ENCODE measurements around the gene SLC17A3. TPM values are rescaled to one million over a fixed set of nuclear protein-coding genes. Genes with fewer than 3 reads are reported as not detected.

Gene SLC17A3
- total RNA-seq, 2 experiments from 2014 or later, result 0.06 TPM; not detected in 1

- Histone ChIP-seq H3K4me3 (ENCODE audit: low read depth, low read length, poor library complexity, severe bottlenecking) (no peak overlapping the region), H3K79me2 (ENCODE audit: insufficient read depth, low read depth, low read length) (no peaks in the 10 kb centered on the region), H3K9me2 (ENCODE audit: insufficient read depth, low read length) (no peaks in the 10 kb centered on the region), H3K27ac (ENCODE audit: low read depth, low read length, poor library complexity, severe bottlenecking) (no peak overlapping the region), H3K4me1 (ENCODE audit: insufficient read depth, low read length, poor library complexity, severe bottlenecking) (no peaks in the 10 kb centered on the region), H3K9me3 (ENCODE audit: low read length) (no peaks in the 10 kb centered on the region), H3K36me3 (ENCODE audit: insufficient read depth, low read length) (no peaks in the 10 kb centered on the region), H3K4me2 (ENCODE audit: low read length) (no peak overlapping the region), H4K20me1 (ENCODE audit: insufficient read depth, low read length) (no peaks in the 10 kb centered on the region), H2AFZ (ENCODE audit: low read length) (no peak overlapping the region)
- ChIA-PET CTCF (ENCODE audit: unreplicated experiment) (no interaction called here), POLR2A (no interaction called here)
- DNase-seq (ENCODE audit: low spot score), result no peak
- no TSS peak for BruUV-seq (replicated peaks)
- TF ChIP-seq CTCF (conservative IDR thresholded peaks at IDR 0.05; ENCODE audit: low read length) (no peak), EZH2phosphoT487 (IDR thresholded peaks at IDR 0.05; ENCODE audit: borderline replicate concordance, low read depth, low read length) (no peak)
- intact Hi-C loops (cut with micrococcal nuclease; ENCODE audit: unreplicated experiment), result no loop called here
Measured at GRCh38 chr6:25874822-25875562, 949 bp upstream of the SLC17A3 start.

DNA sequence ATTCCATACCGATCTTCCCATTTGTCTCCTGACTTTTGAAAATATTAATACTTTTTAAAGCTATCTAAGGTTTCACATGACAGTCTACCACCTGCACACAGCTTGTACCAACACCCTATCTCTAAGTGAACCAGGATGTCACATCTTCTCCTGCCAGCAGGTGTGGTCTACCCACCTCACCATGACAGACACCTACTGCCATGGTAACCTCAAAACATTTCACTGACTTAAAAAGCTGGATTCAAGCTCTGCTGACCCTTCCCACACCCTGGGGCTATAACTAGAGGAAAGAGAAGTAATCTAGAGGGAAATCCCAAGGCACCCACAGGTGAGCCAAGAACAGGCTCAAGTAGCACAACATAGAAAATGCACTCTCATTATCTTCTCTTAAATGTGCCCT lies 1.2 kb downstream of the SLC17A3 start:
- Histone ChIP-seq H3K9me3 (ENCODE audit: low read length) (no peaks in the 10 kb centered on the region), H3K79me2 (ENCODE audit: insufficient read depth, low read depth, low read length) (no peaks in the 10 kb centered on the region), H3K4me1 (ENCODE audit: insufficient read depth, low read length, poor library complexity, severe bottlenecking) (no peaks in the 10 kb centered on the region), H3K4me3 (ENCODE audit: low read depth, low read length, poor library complexity, severe bottlenecking) (no peak overlapping the region), H3K27ac (ENCODE audit: low read depth, low read length, poor library complexity, severe bottlenecking) (no peak overlapping the region), H4K20me1 (ENCODE audit: insufficient read depth, low read length) (no peaks in the 10 kb centered on the region), H3K9me2 (ENCODE audit: insufficient read depth, low read length) (no peaks in the 10 kb centered on the region), H3K4me2 (ENCODE audit: low read length) (no peak overlapping the region), H2AFZ (ENCODE audit: low read length) (no peak overlapping the region), H3K36me3 (ENCODE audit: insufficient read depth, low read length) (no peaks in the 10 kb centered on the region)
- intact Hi-C loops (cut with micrococcal nuclease; ENCODE audit: unreplicated experiment), result no loop called here
- BruUV-seq (replicated peaks), result no TSS peak
- POLR2A ChIA-PET, result interaction anchor here (1.0 kb wide), 1 partner anchor 177 kb away, joined by 3 read pairs; no protein-coding TSS in a partner anchor
- CTCF ChIA-PET (ENCODE audit: unreplicated experiment), result no interaction called here
- no peak for DNase-seq (ENCODE audit: low spot score)
- TF ChIP-seq EZH2phosphoT487 (IDR thresholded peaks at IDR 0.05; ENCODE audit: borderline replicate concordance, low read depth, low read length), result no peak
- no peak for TF ChIP-seq CTCF (conservative IDR thresholded peaks at IDR 0.05; ENCODE audit: low read length)

DNA sequence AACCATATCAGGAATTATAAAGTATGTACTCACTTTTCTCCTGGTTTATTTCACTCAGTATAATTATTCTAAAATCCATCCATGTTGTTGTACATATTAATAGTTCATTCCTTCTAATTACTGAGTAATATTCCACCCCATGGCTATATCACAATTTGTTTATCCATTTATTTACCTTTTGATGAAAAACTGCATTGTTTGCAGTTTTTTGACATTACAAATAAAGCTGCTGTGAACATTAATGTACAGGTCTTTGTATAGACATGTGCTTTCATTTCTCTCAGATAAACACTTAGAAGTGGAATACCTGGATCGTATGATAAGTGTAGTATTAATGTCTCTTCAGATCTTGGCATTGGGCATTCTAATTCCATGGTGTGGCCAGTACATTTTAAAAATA lies 4.2 kb downstream of the SLC17A3 start:
- Histone ChIP-seq H3K4me3 (ENCODE audit: low read depth, low read length, poor library complexity, severe bottlenecking) (no peak overlapping the region), H3K4me1 (ENCODE audit: insufficient read depth, low read length, poor library complexity, severe bottlenecking) (no peaks in the 10 kb centered on the region), H3K9me3 (ENCODE audit: low read length) (no peaks in the 10 kb centered on the region), H3K36me3 (ENCODE audit: insufficient read depth, low read length) (no peaks in the 10 kb centered on the region), H3K27ac (ENCODE audit: low read depth, low read length, poor library complexity, severe bottlenecking) (no peak overlapping the region), H3K4me2 (ENCODE audit: low read length) (no peak overlapping the region), H4K20me1 (ENCODE audit: insufficient read depth, low read length) (no peaks in the 10 kb centered on the region), H3K9me2 (ENCODE audit: insufficient read depth, low read length) (no peaks in the 10 kb centered on the region), H3K79me2 (ENCODE audit: insufficient read depth, low read depth, low read length) (no peaks in the 10 kb centered on the region), H2AFZ (ENCODE audit: low read length) (no peak overlapping the region)
- no TSS peak for BruUV-seq (replicated peaks)
- CTCF ChIA-PET (ENCODE audit: unreplicated experiment), result no interaction called here
- no peak for TF ChIP-seq CTCF (conservative IDR thresholded peaks at IDR 0.05; ENCODE audit: low read length)
- no peak for TF ChIP-seq EZH2phosphoT487 (IDR thresholded peaks at IDR 0.05; ENCODE audit: borderline replicate concordance, low read depth, low read length)
- intact Hi-C loops (cut with micrococcal nuclease; ENCODE audit: unreplicated experiment), result no loop called here
- DNase-seq (ENCODE audit: low spot score), result no peak
- POLR2A ChIA-PET, result no interaction called here

Measured in OCI-LY7 (cell line).